DND-41 (cell line): ENCODE data around the gene NUCB2.

Experiments
- EZH2 ChIP-seq: IDR thresholded peaks from 3 replicates; pipeline ENCODE4 v1.6.1; 2012; ENCODE audit warnings: borderline replicate concordance, low read depth, mild to moderate bottlenecking, moderate library complexity, low read length, inconsistent platforms; ENCODE audit not compliant: severe bottlenecking
- TF ChIP-seq, protein P1 (sequence below): IDR thresholded peaks from 2 replicates; pipeline ENCODE4 v1.5.1; 2012; ENCODE audit warnings: borderline replicate concordance, low read length, moderate library complexity, mild to moderate bottlenecking; ENCODE audit not compliant: poor library complexity, severe bottlenecking; ENCODE audit errors: extremely low read depth

- TF ChIP-seq, protein P1, sequence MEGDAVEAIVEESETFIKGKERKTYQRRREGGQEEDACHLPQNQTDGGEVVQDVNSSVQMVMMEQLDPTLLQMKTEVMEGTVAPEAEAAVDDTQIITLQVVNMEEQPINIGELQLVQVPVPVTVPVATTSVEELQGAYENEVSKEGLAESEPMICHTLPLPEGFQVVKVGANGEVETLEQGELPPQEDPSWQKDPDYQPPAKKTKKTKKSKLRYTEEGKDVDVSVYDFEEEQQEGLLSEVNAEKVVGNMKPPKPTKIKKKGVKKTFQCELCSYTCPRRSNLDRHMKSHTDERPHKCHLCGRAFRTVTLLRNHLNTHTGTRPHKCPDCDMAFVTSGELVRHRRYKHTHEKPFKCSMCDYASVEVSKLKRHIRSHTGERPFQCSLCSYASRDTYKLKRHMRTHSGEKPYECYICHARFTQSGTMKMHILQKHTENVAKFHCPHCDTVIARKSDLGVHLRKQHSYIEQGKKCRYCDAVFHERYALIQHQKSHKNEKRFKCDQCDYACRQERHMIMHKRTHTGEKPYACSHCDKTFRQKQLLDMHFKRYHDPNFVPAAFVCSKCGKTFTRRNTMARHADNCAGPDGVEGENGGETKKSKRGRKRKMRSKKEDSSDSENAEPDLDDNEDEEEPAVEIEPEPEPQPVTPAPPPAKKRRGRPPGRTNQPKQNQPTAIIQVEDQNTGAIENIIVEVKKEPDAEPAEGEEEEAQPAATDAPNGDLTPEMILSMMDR = no peak
- TF ChIP-seq EZH2 = no peak
Observed at GRCh38 chr11:17256512-17256911, 20.0 kb upstream of the NUCB2 start.
